Effector CD8-positive, alpha-beta T cell (primary cell): ENCODE measurements around the gene EIF2AK3.
"Not testable (repeated sequence)": the region's sequence is repeated elsewhere in the genome, so short reads cannot be mapped to it uniquely, and the experiment has no call there.

Experiments used
- DNase-seq: peaks from one replicate; lab custom pipeline; 2025; lab: John Stamatoyannopoulos, UW

EIF2AK3 gene

GRCh38 chr2:88597168-88597567, 30.1 kb downstream of the EIF2AK3 start:
- DNase-seq = no peak

- no peak for DNase-seq
These were observed 31.0 kb downstream of the EIF2AK3 start for GRCh38 chr2:88596141-88596830.

GRCh38 chr2:88591698-88592097, 35.6 kb downstream of the EIF2AK3 start:
- DNase-seq = no peak

DNA sequence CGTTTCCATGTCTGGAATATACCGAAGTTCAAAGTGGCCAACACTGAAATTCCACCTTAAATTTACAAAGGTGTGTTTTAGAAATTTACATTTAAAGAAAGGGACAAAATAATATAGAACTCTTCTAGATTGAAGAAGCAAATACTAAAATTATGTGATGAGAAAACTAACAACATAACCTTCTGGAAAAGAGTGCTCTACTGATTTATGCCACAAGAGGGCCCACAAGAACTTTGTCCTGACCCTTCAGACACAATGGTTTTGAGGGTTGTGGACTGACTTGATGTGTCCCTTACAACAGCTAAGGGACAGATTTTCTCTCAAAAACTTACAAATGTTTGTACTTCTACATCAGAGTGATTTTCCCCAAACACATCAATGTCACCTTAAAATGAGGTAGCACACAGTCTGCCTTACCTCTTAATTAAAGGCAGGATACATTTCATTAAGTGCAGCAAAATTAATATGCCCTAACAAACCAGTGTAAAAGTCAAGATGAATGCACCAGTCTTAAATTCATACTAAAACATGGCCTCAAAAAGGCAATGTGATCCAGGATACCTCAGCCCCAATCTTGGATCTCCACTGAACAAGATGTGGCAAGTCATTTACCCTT, 36.2 kb downstream of the EIF2AK3 start:
- no peak for DNase-seq

- DNase-seq = no peak
These were observed 41.3 kb downstream of the EIF2AK3 start for GRCh38 chr2:88585969-88586368.

- no peak for DNase-seq
These were observed 45.2 kb downstream of the EIF2AK3 start for GRCh38 chr2:88582030-88582429.

- no peak for DNase-seq
These were observed 47.2 kb downstream of the EIF2AK3 start for GRCh38 chr2:88580088-88580487.

- DNase-seq = no peak
These were observed 51.6 kb downstream of the EIF2AK3 start for GRCh38 chr2:88575630-88576029.

DNA sequence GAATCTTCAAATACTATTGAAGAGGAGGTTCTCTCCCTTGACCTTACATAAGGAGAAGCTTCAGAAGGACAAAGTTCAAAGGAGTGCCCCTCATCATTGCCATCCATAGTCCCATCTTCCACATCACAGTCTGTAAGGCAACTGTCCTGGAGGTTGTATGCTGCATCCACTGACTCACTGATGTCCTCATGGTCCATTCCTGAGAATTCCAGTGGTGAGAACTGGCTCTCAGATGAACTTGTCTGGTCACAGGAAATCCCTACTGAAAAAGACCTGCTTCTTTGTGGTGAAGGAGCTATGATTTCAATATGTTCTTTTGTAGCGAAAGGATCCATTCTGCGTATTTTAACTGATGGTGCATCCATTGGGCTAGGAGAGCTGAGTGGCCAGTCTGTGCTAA, 52.2 kb downstream of the EIF2AK3 start:
- DNase-seq = no peak

DNA sequence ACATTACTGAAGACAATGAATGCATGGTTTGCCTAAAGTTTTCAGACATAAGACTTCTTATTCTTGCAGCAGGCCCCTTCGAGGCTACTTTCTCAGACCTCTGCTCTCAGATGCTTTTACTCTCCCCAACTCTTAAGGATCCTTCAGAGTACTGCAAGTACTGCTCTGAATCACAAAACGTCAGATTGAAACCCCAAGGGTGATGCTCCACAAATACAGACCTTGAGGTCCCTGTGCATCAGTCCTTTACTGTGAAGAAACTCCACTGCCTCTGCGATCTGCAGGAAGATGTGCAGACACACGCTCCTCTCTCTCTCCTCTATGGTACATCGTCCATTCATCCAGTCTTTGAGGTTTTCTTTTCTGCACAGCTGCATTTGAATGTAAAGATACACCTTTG, 52.8 kb downstream of the EIF2AK3 start:
- no peak for DNase-seq

DNA sequence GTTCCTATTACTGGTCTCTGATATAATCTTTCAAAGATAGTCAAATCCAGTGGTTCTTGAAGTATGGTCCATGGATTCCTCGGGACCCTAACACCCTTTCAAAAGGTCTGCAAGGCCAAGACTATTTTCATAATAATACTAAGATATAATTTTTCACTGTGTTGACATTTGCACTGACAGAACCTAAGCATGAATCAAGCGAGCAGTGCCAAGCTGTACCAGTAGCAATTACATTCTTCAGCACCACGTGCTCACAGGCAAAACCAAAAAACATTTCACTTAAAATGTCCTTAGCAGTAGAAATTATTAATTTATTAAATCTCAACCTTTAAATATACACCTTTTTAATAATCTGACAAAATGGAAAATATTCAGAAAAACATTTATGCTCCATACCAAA, 59.1 kb downstream of the EIF2AK3 start:
- DNase-seq = no peak

DNA sequence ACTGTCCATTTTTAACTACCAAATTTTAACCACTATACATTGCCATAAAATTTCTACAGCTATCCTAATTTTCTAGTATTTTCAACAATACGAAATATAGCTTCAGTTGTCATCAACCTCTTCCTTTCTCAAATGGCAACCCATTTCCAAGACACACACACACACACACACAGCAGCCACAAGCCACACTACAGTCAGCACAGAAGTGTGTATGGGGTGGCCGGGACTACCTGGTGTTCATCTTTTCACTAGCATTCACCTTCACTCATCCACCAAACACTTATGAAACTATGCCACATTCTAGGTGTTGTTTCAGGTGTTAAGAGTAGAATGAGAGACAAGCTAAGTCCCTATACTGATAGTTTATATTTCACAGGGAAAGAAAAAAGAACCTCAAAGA, 62.9 kb downstream of the EIF2AK3 start:
- DNase-seq = no peak

DNA sequence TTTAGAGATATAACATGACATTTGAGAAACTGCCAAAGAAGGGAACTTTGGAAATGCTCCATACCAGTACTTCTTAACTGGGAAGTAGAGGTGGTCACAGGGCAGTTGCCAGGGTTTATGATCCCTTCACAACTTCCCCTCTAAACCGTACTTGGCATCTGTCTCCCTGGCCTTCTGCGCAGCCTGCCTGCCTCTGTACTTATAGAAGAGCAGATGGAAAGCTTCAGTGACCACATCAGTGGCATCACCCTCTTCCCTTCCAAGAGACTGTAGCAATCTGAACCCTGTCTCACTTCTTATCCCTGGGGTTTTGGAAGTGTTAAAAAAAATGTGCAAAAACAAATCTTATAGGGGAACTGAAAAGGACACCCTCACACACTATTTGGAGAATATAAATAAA, 64.1 kb downstream of the EIF2AK3 start:
- no peak for DNase-seq

- no peak for DNase-seq
These were observed 65.4 kb downstream of the EIF2AK3 start for GRCh38 chr2:88561646-88562388.

DNA sequence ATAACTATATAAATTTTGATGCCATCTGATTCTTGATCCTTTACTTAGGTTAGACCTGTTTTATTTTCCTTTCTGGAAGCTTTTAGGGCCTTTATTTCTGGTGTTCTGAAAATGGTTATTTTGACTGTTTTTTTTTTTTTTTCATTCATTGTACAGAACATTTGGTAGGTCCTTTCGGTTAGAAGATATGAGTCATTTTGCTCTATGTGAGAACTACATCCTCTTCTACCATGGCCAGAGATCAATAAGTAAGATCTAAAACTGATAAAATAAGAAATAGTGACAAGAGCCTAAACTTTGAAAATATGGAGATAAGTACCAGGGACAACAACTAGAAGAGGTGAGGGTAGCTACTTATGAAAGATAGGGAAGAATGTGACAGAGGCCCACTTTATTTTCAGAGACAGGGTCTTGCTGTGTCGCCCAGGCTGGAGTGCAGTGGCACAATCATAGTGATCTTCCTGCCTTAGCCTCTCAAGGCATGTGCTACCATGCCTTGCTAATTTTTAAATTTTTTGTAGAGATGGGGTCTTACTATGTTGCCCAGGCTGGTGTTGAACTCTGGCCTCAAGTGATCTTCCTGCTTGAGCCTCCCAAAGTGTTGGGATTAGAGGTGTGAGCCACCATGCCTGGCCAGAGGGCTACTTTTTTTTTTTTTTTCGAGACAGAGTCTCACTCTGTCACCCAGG, 66.5 kb downstream of the EIF2AK3 start:
- DNase-seq = no peak

GRCh38 chr2:88557290-88557689, 70.0 kb downstream of the EIF2AK3 start:
- no peak for DNase-seq

DNA sequence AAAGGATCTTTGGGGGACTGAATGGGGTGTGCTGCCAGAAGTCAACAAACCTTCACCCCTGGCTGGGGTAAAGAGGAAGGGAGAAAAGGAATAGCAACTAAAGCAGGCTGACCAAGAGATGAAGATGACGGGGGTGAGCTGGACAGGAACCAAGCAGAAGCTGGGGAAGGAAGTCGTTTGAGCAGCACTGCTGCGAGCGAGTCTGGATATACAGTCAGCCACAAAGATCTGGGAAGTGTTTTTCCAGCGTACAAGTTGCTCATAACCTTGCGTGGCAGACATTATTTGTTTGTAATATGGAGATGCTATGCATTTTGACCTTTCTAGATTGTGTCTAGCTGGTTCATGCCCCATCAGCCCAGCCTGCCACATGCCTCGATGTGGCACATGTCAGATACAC, 71.2 kb downstream of the EIF2AK3 start:
- DNase-seq = no peak

GRCh38 chr2:88554189-88554588, 73.1 kb downstream of the EIF2AK3 start:
- no peak for DNase-seq

- no peak for DNase-seq
These were observed 77.5 kb downstream of the EIF2AK3 start for GRCh38 chr2:88549616-88550292.

DNA sequence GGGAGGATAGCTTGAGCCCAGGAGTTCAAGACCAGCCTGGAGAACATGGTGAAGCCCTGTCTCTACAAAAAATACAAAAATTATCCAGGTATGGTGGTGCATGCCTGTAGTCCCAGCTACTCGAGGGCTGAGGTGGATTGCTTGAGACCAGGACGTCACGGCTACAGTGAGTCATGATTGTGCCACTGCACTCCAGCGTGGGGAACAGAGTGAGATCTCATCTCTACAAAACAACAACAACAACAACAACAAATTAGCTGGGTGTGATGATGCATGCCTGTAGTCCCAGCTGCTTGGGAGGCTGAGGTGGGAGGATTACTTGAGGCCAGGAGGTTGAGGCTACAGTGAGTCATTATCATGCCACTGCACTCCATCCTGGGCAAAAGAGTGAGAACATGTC, 81.0 kb downstream of the EIF2AK3 start:
- not testable (repeated sequence) for DNase-seq

DNA sequence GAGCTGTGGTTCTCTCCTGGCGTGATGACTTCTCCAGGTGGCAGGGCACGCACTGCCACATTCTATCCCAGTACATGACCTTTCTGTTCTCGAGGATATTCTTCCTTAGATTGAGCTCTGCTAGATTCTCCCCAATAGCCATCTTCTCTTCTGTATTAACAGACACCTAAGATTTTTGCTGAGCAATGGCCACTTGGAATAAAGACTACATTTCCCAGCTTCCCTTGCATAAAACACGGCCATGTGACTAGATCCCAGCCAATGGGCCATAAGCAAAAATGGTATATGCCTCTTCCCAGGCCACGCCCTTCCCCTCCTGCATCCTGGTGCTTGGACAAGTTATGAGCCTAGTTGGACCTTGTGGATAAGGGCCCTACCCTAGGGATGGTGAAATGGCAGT, 82.1 kb downstream of the EIF2AK3 start:
- DNase-seq = no peak

- no peak for DNase-seq
These were observed 83.7 kb downstream of the EIF2AK3 start for GRCh38 chr2:88543541-88544057.
